DMS153 (cell line): Measurements from ENCODE around the gene AP2S1.
"Not testable (repeated sequence)": the region's sequence is repeated elsewhere in the genome, so short reads cannot be mapped to it uniquely, and the experiment has no call there.

Experiments used
- DNase-seq: peaks from one replicate; lab custom pipeline; 2025; lab: John Stamatoyannopoulos, UW

Gene AP2S1

DNA sequence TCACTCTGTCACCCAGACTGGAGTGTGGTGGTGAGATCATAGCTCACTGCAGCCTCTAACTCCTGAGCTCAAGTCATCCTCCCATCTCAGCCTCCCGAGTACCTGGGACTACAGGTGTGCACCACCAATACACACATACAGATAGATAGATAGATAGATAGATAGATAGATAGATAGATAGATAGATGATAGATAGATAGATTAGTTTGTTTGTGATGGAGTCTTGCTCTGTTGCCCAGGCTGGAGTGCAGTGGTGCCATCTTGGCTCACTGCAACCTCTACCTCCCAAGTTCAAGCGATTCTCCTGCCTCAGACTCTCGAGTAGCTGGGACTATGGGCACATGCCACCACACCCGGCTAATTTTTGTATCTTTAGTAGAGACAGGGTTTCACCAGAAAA is 46.2 kb downstream of the AP2S1 start:
- DNase-seq = not testable (repeated sequence)

DNA sequence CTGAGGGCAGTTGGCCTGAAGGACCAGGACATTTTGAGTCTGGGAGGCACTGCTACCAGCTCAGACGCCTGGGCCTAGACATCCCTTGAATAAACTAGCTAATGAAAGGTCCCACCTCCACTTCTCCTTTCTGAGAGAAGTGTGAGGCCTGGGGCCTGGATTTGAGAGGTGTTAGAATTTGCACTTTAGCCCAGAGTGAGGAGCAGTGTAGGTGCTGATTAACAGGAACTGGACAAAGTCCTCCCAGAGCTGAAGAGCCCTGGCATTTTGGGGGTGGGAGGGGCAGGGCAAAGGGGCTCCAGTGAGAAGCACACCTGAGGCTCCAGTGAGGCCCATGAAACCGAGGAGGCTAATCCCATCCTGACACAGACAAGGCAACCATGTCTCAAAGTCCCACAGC is 47.1 kb downstream of the AP2S1 start:
- DNase-seq = no peak

- DNase-seq = no peak
Measured at GRCh38 chr19:46802152-46802551, 48.5 kb downstream of the AP2S1 start.

GRCh38 chr19:46798713-46799112 is 51.9 kb downstream of the AP2S1 start:
- DNase-seq = no peak

GRCh38 chr19:46797881-46798280 is 52.8 kb downstream of the AP2S1 start:
- no peak for DNase-seq

DNA sequence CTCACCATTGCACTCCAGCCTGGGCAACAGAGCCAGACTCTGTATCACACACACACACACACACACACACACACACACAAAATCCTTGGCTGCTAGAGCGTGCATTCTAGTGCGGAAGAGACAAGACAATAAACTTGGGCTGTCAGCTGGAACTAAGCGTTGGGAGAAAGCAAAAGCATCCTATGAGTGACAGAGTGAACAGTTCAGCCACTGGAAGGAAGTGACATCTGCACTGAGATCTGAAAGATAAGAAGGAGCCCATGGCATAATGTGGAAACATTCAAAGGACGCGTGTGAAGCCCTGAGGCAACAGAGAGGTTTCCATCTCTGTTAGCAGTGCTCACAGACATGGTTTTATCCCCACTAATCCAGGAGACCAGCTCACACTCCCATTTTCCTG is 58.7 kb downstream of the AP2S1 start:
- DNase-seq = no peak

GRCh38 chr19:46789371-46789770 is 61.3 kb downstream of the AP2S1 start:
- no peak for DNase-seq

DNA sequence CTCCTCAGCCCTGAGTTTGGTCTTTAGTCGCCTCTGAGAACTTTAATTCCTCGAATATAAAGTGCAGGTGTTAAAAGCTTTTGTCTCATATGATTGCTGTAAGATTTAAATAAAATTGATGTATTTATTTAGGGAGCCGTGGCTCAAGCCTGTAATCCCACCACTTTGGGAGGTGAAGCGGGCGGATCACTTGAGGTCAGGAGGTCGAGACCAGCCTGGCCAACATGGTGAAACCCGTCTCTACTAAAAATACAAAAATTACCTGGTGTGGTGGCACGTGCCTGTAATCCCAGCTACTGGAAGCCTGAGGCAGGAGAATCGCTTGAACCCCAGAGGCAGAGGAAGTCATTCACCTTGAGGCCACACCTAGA is 61.7 kb downstream of the AP2S1 start:
- DNase-seq = no peak

DNA sequence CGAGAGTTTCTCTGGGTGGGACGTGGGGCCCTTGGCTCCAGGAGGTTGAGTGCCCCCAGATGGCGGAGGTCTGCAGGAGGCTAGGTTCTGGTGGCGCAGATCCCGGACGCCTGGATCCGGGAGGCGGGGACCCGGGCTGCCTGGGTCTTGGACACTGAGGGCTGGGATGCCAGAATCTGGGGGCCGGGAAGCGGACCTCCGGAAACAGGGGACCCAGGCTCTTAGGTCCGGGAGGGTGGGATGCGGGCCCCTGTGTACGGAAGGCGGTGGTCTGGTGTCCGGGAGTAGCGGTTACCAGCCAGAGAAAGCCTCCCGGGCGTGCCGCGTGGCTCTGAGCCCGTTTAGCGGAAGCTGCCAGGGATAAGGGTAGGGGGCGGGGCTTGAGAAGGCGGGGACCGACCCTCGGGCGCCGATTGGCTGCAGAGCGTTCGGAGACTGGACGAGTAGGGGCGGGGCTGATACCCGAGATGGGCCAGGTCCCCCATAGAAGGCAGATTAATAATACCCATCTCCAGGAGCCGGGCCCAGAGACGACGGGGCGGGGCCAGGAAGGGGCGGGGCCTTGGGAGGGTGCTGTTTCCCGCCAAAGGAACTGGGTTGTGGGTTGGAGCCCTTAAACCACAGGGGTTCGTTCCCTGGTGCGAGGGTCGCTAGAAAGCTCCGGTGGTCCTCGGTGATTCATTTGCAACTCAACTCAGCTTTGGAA is 62.2 kb downstream of the AP2S1 start, which contains the start of gene SLC1A5:
Gene SLC1A5, minus strand, starts transcription at position 333 of the 706 bp plus-strand sequence. CDS start 629 bp downstream, outside the sequence.
- peak; percentile 95 for DNase-seq
